HFFc6 (cell line): ENCODE data around the gene NIPA2. TPM values are rescaled to one million over a fixed set of nuclear protein-coding genes. Genes with fewer than 3 reads are reported as not detected.

Experiments used
- DNase-seq: peaks from one replicate; pipeline ENCODE4 v3.0.0-alpha.2; 2018
- H3K27ac Mint-ChIP-seq: 2 replicates; pipeline ENCODE4 v1.8.0; 2020; ENCODE audit warnings: mild to moderate bottlenecking, mixed read lengths
- H3K27me3 Mint-ChIP-seq: 2 replicates; pipeline ENCODE4 v1.8.0; 2021; ENCODE audit warnings: mild to moderate bottlenecking, moderate library complexity, mixed read lengths; ENCODE audit not compliant: insufficient read depth
- H3K36me3 Mint-ChIP-seq: 2 replicates; pipeline ENCODE4 v1.8.0; 2021; ENCODE audit warnings: low read depth, mixed read lengths
- H3K4me1 Mint-ChIP-seq: 2 replicates; pipeline ENCODE4 v1.8.0; 2020; ENCODE audit warnings: low read depth, mixed read lengths
- H3K4me3 Mint-ChIP-seq: 2 replicates; pipeline ENCODE4 v1.8.0; 2020; ENCODE audit warnings: mild to moderate bottlenecking, moderate library complexity, mixed read lengths
- H3K9me3 Mint-ChIP-seq: 2 replicates; pipeline ENCODE4 v1.8.0; 2020; ENCODE audit warnings: mild to moderate bottlenecking, mixed read lengths
- CTCF ChIP-seq: fragments of 200-600 bp; sonication (generic); IDR thresholded peaks from 2 replicates; pipeline ENCODE4 v1.5.0; 2021; ENCODE audit warnings: antibody characterized with exemption, mild to moderate bottlenecking
- total RNA-seq, 6 experiments: library from RNA; stranded (reverse); fragmentation: NEBNext Ultra II Directional; extraction: Animal tissue kit (Norgen Biotek cat#: 25700); gene quantifications; 2 replicates in 1 of 6; 3 replicates in 5 of 6; pipeline ENCODE4 v1.2.3, GENCODE V29; 2021

NIPA2 gene
- total RNA-seq, 6 experiments from 2014 or later, result 71.7 to 92.4 (median 76.6) TPM

- no peaks in the 10 kb centered on the region for H3K9me3 Mint-ChIP-seq
- H3K36me3 Mint-ChIP-seq, result peaks cover 37% of the 10 kb centered on the region
- H3K27me3 Mint-ChIP-seq, result peaks cover 2% of the 10 kb centered on the region
- no peak for TF ChIP-seq CTCF
- peak overlapping the region; percentile 97 for H3K27ac Mint-ChIP-seq
- H3K4me3 Mint-ChIP-seq, result peak overlapping the region; percentile 73
- H3K4me1 Mint-ChIP-seq, result peaks cover 27% of the 10 kb centered on the region
- peak; percentile 84 for DNase-seq
Observed at GRCh38 chr15:22887157-22887951, 48.9 kb downstream of the NIPA2 start.

GRCh38 chr15:22888120-22888859, 49.8 kb downstream of the NIPA2 start:
- H3K4me1 Mint-ChIP-seq, result peaks cover 27% of the 10 kb centered on the region
- peaks cover 46% of the 10 kb centered on the region for H3K36me3 Mint-ChIP-seq
- H3K27ac Mint-ChIP-seq, result peak overlapping the region; percentile 97
- H3K4me3 Mint-ChIP-seq, result peak overlapping the region; percentile 73
- H3K27me3 Mint-ChIP-seq, result peaks cover 2% of the 10 kb centered on the region
- peak; percentile 98 for DNase-seq
- no peaks in the 10 kb centered on the region for H3K9me3 Mint-ChIP-seq
- no peak for TF ChIP-seq CTCF

GRCh38 chr15:22889146-22889818, 50.8 kb downstream of the NIPA2 start:
- Mint-ChIP-seq H3K36me3 (peaks cover 50% of the 10 kb centered on the region), H3K27ac (peak overlapping the region; percentile 97), H3K27me3 (peaks cover 2% of the 10 kb centered on the region), H3K9me3 (no peaks in the 10 kb centered on the region), H3K4me1 (peaks cover 27% of the 10 kb centered on the region), H3K4me3 (no peak overlapping the region)
- no peak for TF ChIP-seq CTCF
- no peak for DNase-seq

- Mint-ChIP-seq H3K27me3 (peaks cover 2% of the 10 kb centered on the region), H3K36me3 (peaks cover 47% of the 10 kb centered on the region), H3K4me3 (no peak overlapping the region), H3K27ac (no peak overlapping the region), H3K4me1 (peaks cover 29% of the 10 kb centered on the region), H3K9me3 (no peaks in the 10 kb centered on the region)
- no peak for DNase-seq
- TF ChIP-seq CTCF, result no peak
Observed at GRCh38 chr15:22890296-22890695, 51.8 kb downstream of the NIPA2 start.

GRCh38 chr15:22891426-22892210, 53.2 kb downstream of the NIPA2 start:
- Mint-ChIP-seq H3K4me1 (peaks cover 40% of the 10 kb centered on the region), H3K9me3 (no peaks in the 10 kb centered on the region), H3K27me3 (peaks cover 2% of the 10 kb centered on the region), H3K27ac (no peak overlapping the region), H3K36me3 (peaks cover 53% of the 10 kb centered on the region), H3K4me3 (no peak overlapping the region)
- no peak for TF ChIP-seq CTCF
- DNase-seq, result no peak
